Activated T-cell treated with anti-CD3 and anti-CD28 coated beads for 4 hours (primary cell): Measurements from ENCODE around the gene TMEM204.
A peak's percentile ranks its signal among the peaks of the same experiment; 100 is the strongest.

Source experiments
- DNase-seq: peaks from one replicate; pipeline ENCODE4 v3.0.0-alpha.2; 2020

TMEM204 gene

GRCh38 chr16:1539720-1540555, 6.5 kb downstream of the TMEM204 start:
- DNase-seq: no peak

- no peak for DNase-seq
These were observed 7.0 kb downstream of the TMEM204 start for GRCh38 chr16:1540556-1540855.

- DNase-seq: no peak
These were observed 8.1 kb downstream of the TMEM204 start for GRCh38 chr16:1541293-1542165.

- DNase-seq: no peak
These were observed 8.7 kb downstream of the TMEM204 start for GRCh38 chr16:1542166-1542500.

GRCh38 chr16:1542533-1542932, 9.1 kb downstream of the TMEM204 start:
- DNase-seq: no peak

GRCh38 chr16:1543085-1543896, 9.8 kb downstream of the TMEM204 start:
- DNase-seq: peak; percentile 37

GRCh38 chr16:1545044-1546040, 11.9 kb downstream of the TMEM204 start:
- no peak for DNase-seq

GRCh38 chr16:1546430-1546829, 13.0 kb downstream of the TMEM204 start:
- no peak for DNase-seq

- DNase-seq: no peak
These were observed 14.8 kb downstream of the TMEM204 start for GRCh38 chr16:1548233-1548632.

- no peak for DNase-seq
These were observed 15.3 kb downstream of the TMEM204 start for GRCh38 chr16:1548727-1549126.

GRCh38 chr16:1550069-1550468, 16.6 kb downstream of the TMEM204 start:
- DNase-seq: no peak

GRCh38 chr16:1550696-1551095, 17.2 kb downstream of the TMEM204 start:
- DNase-seq: no peak

GRCh38 chr16:1551166-1551565, 17.7 kb downstream of the TMEM204 start:
- DNase-seq: no peak

GRCh38 chr16:1552129-1552528, 18.7 kb downstream of the TMEM204 start:
- no peak for DNase-seq

- no peak for DNase-seq
These were observed 20.7 kb downstream of the TMEM204 start for GRCh38 chr16:1553946-1554825.

GRCh38 chr16:1554826-1555445, 21.5 kb downstream of the TMEM204 start:
- DNase-seq: no peak

- DNase-seq: no peak
These were observed 22.8 kb downstream of the TMEM204 start for GRCh38 chr16:1556254-1556653.

GRCh38 chr16:1557074-1557473, 23.6 kb downstream of the TMEM204 start:
- DNase-seq: no peak

- no peak for DNase-seq
These were observed 24.1 kb downstream of the TMEM204 start for GRCh38 chr16:1557576-1557975.

- DNase-seq: no peak
These were observed 26.0 kb downstream of the TMEM204 start for GRCh38 chr16:1559446-1559975.
